Fibroblast of villous mesenchyme (primary cell): ENCODE measurements around the gene CAPN2. TPM values are rescaled to one million over a fixed set of nuclear protein-coding genes. Genes with fewer than 3 reads are reported as not detected.

Experiments
- DNase-seq: peaks from one replicate; pipeline ENCODE4 v3.0.0-alpha.2; 2010; ENCODE audit warnings: low read depth
- H3K4me3 ChIP-seq: 2 replicates; pipeline ENCODE4 v1.5.1; 2011; ENCODE audit warnings: low read depth, mild to moderate bottlenecking, low read length
- total RNA-seq: library from RNA; depleted of rRNA; stranded (reverse); fragments of >200 nt; gene quantifications from 2 replicates; pipeline ENCODE4 v1.2.3, GENCODE V29; 2012
- TF ChIP-seq, protein P1 (sequence below): IDR thresholded peaks from 2 replicates; pipeline ENCODE4 v1.5.1; 2012; ENCODE audit warnings: low read depth, mild to moderate bottlenecking, low read length; ENCODE audit not compliant: insufficient read depth

The CAPN2 gene
- total RNA-seq, 1 donor, result 512 TPM

DNA sequence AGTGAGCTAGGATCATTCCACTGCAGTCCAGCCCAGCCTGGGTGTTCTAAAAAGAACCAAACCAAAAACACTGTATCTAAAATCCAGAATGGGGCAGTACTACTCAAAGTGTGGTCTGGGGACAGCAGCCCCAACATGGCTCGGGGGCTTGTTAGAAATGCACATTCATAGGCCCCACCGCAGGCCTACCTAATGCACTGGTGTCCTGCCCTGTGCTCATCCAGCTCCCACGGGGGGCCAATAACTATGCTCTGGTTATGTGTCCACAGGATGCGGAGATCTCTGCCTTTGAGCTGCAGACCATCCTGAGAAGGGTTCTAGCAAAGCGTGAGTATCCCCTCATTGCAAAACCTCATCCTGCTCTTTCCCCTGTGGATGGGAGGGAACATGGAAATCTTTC is 51.5 kb downstream of the CAPN2 start:
- no peak for DNase-seq
- H3K4me3 ChIP-seq, result no peak overlapping the region
- TF ChIP-seq, protein P1, sequence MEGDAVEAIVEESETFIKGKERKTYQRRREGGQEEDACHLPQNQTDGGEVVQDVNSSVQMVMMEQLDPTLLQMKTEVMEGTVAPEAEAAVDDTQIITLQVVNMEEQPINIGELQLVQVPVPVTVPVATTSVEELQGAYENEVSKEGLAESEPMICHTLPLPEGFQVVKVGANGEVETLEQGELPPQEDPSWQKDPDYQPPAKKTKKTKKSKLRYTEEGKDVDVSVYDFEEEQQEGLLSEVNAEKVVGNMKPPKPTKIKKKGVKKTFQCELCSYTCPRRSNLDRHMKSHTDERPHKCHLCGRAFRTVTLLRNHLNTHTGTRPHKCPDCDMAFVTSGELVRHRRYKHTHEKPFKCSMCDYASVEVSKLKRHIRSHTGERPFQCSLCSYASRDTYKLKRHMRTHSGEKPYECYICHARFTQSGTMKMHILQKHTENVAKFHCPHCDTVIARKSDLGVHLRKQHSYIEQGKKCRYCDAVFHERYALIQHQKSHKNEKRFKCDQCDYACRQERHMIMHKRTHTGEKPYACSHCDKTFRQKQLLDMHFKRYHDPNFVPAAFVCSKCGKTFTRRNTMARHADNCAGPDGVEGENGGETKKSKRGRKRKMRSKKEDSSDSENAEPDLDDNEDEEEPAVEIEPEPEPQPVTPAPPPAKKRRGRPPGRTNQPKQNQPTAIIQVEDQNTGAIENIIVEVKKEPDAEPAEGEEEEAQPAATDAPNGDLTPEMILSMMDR, result no peak

DNA sequence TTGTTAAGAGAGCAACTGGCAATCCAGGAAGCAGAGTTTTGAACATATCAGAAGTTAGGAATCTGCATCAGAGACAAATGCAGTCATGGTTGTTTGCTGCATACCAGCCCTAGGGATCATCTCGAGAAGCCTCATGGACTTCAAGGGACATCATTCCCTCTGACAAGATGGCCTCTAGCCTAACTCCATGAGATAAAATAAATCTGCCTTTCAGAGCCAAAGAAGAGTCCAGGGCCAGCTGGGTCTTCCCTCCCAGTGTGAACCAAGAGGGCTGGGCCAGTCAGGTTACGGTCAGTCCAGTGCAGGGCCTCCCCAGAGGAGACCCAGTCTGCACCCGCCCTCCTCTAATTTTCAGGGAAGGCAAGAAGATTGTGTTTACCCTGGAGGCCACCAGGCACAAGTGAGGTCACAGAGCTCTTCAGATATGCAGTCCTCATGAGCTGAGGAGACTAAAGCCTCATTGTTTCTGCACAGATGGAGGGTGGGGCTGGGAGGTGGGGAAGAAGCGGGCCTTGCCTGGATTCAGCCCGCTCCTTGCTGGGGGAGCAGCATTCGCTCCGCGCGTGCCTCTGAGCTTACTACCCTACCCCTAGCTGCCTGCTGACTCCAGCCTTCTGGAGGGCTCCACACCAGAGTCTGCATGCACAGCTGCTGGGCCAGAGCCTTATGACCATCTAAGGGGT is 52.8 kb downstream of the CAPN2 start:
- TF ChIP-seq, protein P1, result no peak
- no peak for DNase-seq
- no peak overlapping the region for H3K4me3 ChIP-seq

DNA sequence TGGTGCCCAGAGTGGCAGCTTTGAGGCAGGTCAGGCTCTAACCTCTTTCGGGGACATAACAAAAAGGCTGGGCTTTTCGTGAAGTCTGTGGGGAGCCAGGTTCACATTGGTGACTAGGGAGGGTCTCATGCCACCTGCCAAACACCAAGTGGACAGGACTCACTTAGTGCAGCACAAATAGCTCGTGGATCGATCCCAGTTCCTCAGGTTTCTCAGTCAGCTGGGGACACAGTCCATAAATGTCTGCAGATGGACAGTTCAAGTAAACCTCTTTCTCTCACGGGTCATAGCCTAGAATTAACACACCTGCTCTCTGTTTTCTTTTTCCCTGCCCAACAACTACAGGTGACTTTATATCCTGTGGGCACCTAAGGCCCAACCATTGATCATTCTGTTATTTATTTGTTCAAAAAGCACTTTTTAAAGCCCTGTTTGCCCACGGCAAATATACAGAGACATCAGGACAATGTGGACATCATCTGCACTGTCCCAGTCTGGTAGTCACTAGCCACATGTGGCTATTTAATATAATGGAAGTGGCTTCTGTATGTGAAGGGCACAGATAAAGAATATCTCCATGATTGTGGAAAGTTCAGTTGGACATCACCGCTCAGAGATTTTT is 53.5 kb downstream of the CAPN2 start:
- no peak overlapping the region for H3K4me3 ChIP-seq
- TF ChIP-seq, protein P1, result no peak
- DNase-seq, result no peak

DNA sequence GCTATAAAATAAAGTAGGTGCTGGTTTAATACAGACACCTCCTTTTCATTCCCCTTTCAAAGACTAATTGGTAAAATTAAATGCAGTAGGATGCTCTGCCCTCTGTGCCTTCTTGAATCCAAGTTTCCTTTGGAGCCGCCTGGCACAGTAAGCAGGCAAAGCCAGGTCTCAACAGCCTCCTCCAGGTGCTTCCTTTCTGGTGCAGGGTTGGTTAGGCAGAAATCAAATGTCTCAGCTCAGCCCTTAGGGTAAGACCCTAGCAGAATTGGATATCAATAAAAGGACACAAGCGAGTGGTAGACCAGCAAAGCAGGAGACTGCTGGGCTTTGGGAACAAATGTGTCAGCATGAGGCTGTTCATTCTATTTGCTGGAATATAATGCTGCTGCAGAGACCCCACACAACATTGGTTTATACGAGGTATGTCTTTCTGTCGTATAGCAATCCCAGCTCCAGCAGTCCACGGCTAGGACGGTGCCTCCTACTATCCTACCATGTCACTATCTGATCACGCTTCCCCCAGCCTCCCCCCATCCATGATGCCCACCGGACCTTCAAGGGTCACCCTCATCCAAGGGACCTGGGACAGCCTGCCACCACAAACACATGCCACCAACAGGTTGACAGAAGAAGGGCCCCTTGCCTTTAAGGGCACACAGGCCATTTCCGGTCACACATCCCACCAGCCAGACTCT is 58.4 kb downstream of the CAPN2 start:
- TF ChIP-seq, protein P1, result no peak
- DNase-seq, result no peak
- no peak overlapping the region for H3K4me3 ChIP-seq

DNA sequence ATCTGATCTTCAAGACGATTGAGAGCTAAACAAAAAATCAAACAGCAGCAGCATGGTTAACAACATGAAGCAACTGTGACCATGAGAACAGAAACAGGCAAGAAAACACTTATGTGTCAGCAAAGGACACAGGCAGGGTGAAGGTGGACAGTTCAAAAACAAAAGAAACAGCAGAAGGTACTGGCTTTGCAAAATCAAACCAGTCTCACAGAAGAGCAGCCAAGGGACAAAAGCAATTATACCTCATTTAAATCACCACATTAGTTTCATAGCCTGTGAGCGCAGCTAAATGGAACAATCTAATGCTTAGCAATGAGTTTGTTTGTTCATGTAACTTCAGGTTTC is 59.1 kb downstream of the CAPN2 start:
- peak; percentile 42 for DNase-seq
- TF ChIP-seq, protein P1, result no peak
- no peak overlapping the region for H3K4me3 ChIP-seq

DNA sequence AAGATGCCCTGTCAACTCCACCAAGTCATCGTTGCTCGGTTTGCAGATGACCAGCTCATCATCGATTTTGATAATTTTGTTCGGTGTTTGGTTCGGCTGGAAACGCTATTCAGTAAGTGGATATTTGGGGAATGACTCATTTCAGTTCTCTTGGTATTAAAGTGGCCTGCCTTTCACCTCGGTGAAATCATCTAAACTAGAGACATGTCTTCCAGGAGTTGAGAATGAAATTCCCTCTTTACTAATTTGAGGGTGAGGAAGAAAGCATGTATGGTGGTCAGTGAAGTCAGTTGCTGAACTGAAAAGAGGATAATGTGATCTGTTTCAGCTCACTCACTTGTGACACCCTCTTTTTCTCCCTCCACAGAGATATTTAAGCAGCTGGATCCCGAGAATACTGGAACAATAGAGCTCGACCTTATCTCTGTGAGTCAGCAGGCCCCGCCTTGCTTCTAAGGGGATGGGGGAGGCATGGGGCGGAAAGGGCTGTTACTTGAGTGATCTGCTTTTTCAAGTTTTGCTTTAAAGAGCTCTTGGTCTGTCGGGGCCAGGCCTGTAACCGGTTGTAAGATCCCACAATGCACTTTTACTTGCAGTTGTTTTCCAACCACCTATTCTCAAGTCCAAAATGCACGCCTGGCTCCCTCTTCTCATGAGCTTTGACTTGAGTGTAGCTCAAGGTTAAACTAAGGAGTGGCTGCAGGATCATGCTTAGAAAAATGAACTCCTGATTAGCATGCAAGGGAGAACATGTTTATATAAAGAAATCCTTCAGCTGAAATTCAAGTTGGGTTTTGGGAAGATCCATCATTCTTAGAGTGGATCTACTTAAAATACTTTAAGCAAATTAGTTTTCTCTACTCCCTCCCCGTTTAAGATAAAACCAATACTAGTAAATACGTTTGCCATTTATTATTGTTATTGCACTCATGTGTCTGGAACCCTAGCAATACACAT is 59.8 kb downstream of the CAPN2 start:
- peak; percentile 87 for DNase-seq
- TF ChIP-seq, protein P1, result no peak
- no peak overlapping the region for H3K4me3 ChIP-seq
